BE2C (cell line): ENCODE data around the gene PPP2R5C.

Experiments used
- DNase-seq: peaks from one replicate; pipeline ENCODE4 v3.0.0-alpha.2; 2020
- H3K27me3 ChIP-seq: fragments of 250-450 bp; sonication (Bioruptor Pico); 2 replicates; pipeline ENCODE4 v1.5.1; 2020; ENCODE audit warnings: mild to moderate bottlenecking
- H3K36me3 ChIP-seq: fragments of 250-450 bp; sonication (Bioruptor Pico); 2 replicates; pipeline ENCODE4 v1.5.1; 2020; ENCODE audit warnings: mild to moderate bottlenecking
- H3K4me1 ChIP-seq: fragments of 250-450 bp; sonication (Bioruptor Pico); 2 replicates; pipeline ENCODE4 v1.5.1; 2020
- H3K4me3 ChIP-seq: 2 replicates; pipeline ENCODE4 v1.5.1; 2011; ENCODE audit warnings: low read depth, low read length
- H3K9me3 ChIP-seq: fragments of 250-450 bp; sonication (Bioruptor Pico); 2 replicates; pipeline ENCODE4 v1.5.1; 2020
- CTCF ChIP-seq: IDR thresholded peaks from 2 replicates; pipeline ENCODE4 v1.5.1; 2012; ENCODE audit warnings: mild to moderate bottlenecking, low read depth, low read length

The PPP2R5C gene

GRCh38 chr14:101833045-101833444 is 71.5 kb downstream of the PPP2R5C start:
- H3K36me3 ChIP-seq = peaks cover 45% of the 10 kb centered on the region
- no peak for DNase-seq
- no peaks in the 10 kb centered on the region for H3K27me3 ChIP-seq
- H3K4me3 ChIP-seq = no peak overlapping the region
- H3K4me1 ChIP-seq = peaks cover 60% of the 10 kb centered on the region
- no peaks in the 10 kb centered on the region for H3K9me3 ChIP-seq
- TF ChIP-seq CTCF = no peak

- Histone ChIP-seq H3K9me3 (no peaks in the 10 kb centered on the region), H3K4me3 (peak overlapping the region; percentile 18), H3K36me3 (peaks cover 37% of the 10 kb centered on the region), H3K27me3 (no peaks in the 10 kb centered on the region), H3K4me1 (peaks cover 68% of the 10 kb centered on the region)
- TF ChIP-seq CTCF = no peak
- DNase-seq = peak; percentile 81
Measured at GRCh38 chr14:101834397-101834796, 72.9 kb downstream of the PPP2R5C start.

GRCh38 chr14:101834800-101835547 is 73.5 kb downstream of the PPP2R5C start:
- Histone ChIP-seq H3K4me1 (peaks cover 68% of the 10 kb centered on the region), H3K4me3 (peak overlapping the region; percentile 18), H3K9me3 (no peaks in the 10 kb centered on the region), H3K27me3 (no peaks in the 10 kb centered on the region), H3K36me3 (peaks cover 33% of the 10 kb centered on the region)
- no peak for DNase-seq
- TF ChIP-seq CTCF = no peak

- peaks cover 27% of the 10 kb centered on the region for H3K36me3 ChIP-seq
- no peaks in the 10 kb centered on the region for H3K27me3 ChIP-seq
- peaks cover 69% of the 10 kb centered on the region for H3K4me1 ChIP-seq
- TF ChIP-seq CTCF = no peak
- no peak for DNase-seq
- no peak overlapping the region for H3K4me3 ChIP-seq
- H3K9me3 ChIP-seq = no peaks in the 10 kb centered on the region
Measured at GRCh38 chr14:101835566-101835965, 74.1 kb downstream of the PPP2R5C start.

- H3K36me3 ChIP-seq = peaks cover 21% of the 10 kb centered on the region
- H3K27me3 ChIP-seq = no peaks in the 10 kb centered on the region
- no peak for TF ChIP-seq CTCF
- H3K9me3 ChIP-seq = no peaks in the 10 kb centered on the region
- no peak for DNase-seq
- no peak overlapping the region for H3K4me3 ChIP-seq
- H3K4me1 ChIP-seq = peaks cover 71% of the 10 kb centered on the region
Measured at GRCh38 chr14:101836135-101836534, 74.6 kb downstream of the PPP2R5C start.

GRCh38 chr14:101838476-101838875 is 77.0 kb downstream of the PPP2R5C start:
- no peak for TF ChIP-seq CTCF
- peaks cover 70% of the 10 kb centered on the region for H3K4me1 ChIP-seq
- DNase-seq = no peak

More at GRCh38 chr14:101838476-101838875, 77.0 kb downstream of the PPP2R5C start:
- no peaks in the 10 kb centered on the region for H3K27me3 ChIP-seq
- no peak overlapping the region for H3K4me3 ChIP-seq
- H3K9me3 ChIP-seq = no peaks in the 10 kb centered on the region
- H3K36me3 ChIP-seq = no peaks in the 10 kb centered on the region
